GM18502 (cell line): ENCODE data around the gene MYLK.
A peak's percentile ranks its signal among the peaks of the same experiment; 100 is the strongest.
"Not testable (repeated sequence)": the region's sequence is repeated elsewhere in the genome, so short reads cannot be mapped to it uniquely, and the experiment has no call there.

Experiments
- ATAC-seq: cut with Tn5 transposase; IDR thresholded peaks from one replicate; pipeline ENCODE4 v1.9.1; 2021; ENCODE audit warnings: mild to moderate bottlenecking; ENCODE audit not compliant: unreplicated experiment, poor library complexity

Gene MYLK, protein sequence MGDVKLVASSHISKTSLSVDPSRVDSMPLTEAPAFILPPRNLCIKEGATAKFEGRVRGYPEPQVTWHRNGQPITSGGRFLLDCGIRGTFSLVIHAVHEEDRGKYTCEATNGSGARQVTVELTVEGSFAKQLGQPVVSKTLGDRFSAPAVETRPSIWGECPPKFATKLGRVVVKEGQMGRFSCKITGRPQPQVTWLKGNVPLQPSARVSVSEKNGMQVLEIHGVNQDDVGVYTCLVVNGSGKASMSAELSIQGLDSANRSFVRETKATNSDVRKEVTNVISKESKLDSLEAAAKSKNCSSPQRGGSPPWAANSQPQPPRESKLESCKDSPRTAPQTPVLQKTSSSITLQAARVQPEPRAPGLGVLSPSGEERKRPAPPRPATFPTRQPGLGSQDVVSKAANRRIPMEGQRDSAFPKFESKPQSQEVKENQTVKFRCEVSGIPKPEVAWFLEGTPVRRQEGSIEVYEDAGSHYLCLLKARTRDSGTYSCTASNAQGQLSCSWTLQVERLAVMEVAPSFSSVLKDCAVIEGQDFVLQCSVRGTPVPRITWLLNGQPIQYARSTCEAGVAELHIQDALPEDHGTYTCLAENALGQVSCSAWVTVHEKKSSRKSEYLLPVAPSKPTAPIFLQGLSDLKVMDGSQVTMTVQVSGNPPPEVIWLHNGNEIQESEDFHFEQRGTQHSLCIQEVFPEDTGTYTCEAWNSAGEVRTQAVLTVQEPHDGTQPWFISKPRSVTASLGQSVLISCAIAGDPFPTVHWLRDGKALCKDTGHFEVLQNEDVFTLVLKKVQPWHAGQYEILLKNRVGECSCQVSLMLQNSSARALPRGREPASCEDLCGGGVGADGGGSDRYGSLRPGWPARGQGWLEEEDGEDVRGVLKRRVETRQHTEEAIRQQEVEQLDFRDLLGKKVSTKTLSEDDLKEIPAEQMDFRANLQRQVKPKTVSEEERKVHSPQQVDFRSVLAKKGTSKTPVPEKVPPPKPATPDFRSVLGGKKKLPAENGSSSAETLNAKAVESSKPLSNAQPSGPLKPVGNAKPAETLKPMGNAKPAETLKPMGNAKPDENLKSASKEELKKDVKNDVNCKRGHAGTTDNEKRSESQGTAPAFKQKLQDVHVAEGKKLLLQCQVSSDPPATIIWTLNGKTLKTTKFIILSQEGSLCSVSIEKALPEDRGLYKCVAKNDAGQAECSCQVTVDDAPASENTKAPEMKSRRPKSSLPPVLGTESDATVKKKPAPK (N-terminal part only)

DNA sequence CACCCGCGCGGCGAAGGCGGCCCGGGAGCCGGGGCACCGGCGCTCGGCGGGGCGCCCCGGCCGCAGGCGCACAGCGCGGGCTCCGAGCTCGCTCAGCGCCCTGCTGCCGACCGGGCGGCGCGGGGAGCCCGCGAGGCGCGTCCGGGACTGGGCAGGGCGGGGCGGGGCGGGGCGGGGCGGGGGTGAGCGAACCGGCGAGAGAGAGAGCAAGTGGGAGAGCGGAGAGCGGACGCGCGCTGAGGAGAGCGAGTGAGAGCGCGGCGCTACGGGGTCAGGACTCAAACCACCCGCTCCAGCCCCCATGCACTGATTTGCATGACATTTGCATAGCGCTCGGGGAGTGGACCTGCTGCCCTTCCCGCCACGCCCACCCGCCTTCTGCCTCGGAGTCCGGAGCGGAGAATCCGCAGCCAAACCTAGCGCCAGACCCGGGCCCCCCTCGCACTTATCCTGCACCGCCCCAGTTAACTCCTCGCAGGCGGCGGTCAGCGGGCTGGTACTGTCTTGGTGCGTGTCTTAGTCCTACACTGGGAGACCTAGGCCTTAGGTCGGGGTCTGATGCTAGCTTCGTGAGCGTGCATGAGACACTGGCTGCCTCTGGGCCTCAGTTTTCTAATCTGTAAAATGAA lies at the start of gene MYLK:
Gene MYLK, minus strand, starts transcription at position 130 of the 629 bp plus-strand sequence. CDS start 90,491 bp downstream, outside the sequence.
- ATAC-seq = peak; percentile 75

DNA sequence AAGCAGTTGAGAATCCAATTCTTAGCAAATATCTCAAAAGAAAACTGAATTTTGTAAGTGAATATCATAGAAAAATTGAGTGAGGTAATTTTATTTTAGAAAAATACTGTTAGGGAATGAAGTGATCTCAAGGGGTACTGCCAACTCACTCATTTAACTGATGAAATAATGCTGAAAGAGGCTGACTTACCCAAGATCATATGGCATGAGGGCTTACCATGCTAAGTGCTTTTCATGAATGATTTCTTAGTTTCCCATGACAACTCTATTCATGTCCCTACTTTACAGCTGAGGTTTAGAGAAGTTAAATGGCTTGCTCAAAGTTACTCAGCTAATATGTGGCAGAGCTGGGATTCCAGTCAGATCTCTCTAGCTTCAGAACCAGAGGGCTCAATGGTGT lies 46.3 kb upstream of the MYLK start:
- ATAC-seq = no peak

DNA sequence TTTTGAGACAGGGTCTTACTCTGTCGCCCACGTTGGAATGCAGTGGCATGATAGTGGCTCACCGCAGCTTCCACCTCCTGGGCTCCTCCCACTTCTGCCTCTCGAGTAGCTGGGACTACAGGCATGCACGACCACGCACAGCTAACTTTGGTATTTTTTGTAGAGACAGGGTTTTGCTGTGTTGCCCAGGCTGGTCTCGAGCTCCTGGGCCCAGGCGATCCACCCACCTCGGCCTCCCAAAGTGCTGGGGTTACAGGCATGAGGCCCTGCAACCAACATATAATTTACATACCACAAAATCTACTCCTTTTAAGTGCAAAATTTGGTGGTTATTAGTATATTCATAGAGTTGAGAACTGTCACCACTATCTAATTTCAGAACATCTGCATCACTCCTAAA lies 45.2 kb upstream of the MYLK start:
- ATAC-seq = no peak

DNA sequence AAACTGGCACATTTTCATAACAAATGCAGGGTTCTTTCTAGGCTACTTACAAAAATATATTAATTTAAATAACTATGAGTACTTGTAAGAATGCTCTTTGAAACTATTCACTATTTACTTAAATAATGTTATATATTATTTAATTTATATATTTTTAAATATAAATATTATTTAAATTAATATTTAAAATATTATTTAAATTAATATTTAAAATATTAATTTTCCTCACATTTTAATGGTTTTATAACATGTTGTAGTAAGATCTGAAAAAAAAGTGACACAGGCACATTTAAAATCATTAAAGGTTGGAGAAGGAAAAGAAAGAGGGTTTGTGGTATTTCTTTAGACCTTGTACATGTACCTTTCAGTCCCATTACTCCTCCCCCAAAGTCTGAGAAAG lies 42.3 kb upstream of the MYLK start:
- no peak for ATAC-seq

DNA sequence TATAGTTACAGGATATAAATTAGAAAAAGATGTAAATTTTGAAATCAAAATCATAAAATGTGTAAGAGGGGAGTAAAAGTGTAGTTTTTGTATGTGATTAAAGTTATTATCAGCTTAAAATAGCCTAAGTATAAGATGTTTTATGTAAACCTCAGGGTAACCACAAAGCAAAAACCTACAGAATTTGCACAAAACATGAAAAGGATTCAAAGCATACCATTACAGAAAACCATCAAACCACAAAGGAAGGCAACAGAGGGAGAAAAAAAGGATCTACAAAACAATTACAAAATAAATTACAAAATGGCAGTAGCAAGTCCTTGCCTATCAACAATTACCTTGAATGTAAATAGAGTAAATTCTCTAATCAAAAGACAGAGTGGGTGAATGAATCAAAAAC lies 36.7 kb upstream of the MYLK start:
- no peak for ATAC-seq

DNA sequence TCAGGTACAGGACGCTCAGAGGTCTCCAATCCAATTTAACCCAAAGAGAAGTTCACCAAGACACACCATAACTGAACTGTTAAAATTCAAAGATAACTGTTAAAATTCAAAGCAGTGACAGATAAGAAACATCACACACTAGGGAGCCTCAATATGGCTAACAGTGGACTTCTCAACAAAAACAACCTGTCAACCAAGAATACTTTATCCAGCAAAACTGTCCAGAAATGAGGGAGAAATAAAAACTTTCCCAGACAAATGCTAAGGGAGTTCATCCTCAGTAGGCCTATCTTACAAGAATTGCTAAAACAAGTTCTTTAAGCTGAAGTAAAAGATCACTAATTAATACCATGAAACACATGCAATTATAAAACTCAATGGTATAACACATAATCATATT lies 36.3 kb upstream of the MYLK start:
- no peak for ATAC-seq

DNA sequence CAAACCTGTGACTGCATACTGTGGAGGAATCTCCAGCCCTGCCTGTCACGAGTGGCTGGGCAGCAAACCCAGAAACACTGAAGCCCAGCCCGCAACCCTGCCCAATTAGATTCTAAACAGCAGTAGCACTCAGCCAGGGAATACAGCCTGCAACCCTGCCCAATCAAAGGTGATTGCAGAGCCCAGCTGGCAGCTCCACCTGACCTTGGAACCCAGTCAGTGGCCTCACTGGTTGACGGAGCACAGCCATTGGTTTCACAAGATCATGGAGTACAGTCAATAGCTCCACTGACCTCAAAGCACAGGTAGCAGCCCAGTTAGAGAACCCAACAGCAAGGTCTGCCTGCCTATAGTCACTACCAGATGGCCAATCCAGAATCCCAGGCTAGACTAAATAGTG lies 35.2 kb upstream of the MYLK start:
- ATAC-seq = no peak

DNA sequence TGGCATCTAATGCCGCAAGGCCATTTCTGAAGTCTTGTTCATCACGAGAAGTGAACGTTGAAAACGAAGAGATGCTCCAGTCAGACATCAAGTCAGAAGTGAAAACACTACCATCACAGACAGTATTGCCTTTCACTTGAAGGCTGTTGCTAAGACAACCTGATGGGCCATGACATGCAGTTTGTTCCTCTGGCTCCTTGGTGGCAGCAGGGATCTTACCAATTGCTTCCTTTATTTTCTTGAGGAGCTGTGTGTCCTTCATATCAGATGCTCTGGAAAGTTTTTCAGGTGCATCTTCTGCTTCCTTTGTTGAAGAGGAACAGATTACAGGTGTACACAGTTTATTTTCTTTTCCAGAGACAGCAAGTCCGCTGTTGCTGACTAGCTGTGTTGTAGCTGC lies 30.7 kb upstream of the MYLK start:
- ATAC-seq = no peak

DNA sequence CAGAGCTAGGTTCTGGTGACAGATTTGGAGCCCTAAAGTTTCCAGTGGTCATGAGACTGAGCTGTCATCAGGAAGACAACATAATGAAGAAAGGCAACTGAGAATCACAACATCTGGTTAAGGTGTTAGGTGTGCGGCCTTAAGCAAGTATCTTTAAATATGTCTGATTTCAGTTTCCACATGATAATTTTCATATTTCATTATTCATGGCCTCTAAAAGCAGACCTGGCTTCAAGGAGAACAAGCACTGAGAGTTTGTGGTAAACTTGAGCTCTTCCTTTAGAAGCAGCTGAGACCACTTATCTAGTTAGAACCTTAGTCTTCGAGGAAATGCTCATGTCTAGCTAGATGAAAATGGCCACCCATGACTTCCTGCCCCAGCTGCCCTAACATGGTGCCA lies 25.7 kb upstream of the MYLK start:
- no peak for ATAC-seq

DNA sequence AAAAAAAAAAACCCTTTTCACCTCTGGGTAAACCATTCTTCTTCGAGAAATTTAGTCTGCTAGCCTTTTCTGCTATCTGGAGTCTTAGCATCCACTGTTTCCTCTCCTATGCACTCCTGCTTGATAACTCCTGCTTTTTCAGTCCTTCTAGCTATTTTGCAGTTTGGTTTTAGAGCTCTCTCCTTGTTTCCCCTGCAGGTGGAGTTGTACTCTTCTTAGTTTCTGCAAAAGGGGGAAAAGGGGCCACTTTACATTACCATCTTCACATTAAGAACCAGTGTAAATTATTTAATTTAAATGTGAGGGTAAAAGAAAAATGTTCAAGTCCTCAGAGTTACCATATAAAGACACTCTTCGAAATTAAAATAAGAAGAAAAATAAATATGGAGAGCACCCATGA lies 23.6 kb upstream of the MYLK start:
- no peak for ATAC-seq

DNA sequence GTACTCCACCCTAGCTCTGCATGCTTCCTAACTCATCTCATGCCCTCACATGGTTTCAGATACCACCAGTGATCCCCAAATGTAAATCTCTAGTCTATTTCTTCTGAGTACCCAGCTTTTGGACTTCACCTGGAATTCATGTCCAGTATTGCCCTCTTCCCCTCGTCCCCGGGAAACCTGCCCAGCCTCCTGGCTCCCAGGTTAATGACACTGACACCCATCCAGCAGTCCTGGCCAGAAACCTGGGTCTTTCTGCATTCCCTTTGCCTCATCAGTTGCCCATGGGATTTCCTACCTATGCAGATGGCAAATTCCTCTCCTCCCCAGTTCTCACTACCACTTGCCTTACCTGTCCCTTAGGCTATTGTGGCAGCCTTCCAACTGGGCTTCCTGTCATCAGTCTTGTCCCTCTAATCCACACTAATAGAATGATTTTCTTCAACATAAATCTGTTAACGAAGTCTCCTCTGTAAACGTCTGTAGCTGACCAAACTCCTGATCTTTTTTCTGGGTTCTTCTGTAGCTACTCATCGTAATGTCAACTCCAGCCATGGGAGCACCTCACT lies 15.3 kb upstream of the MYLK start:
- ATAC-seq = no peak

DNA sequence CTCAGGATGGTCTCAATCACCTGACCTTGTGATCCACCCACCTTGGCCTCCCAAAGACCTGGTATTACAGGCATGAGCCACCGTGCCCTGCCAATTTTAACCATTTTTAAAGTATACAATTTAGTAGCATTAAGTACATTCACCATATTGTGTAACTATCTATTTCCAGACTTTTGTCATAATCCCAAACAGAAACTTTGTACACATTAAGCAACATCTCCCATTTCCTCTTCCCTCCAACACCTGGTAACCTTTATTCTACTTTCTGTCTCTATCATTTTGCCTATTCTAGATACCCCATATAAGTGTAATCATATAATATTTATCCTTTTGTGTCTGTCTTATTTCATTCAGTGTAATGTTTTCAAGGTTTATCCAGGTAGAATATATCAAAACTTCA lies 8.9 kb upstream of the MYLK start:
- ATAC-seq = no peak

DNA sequence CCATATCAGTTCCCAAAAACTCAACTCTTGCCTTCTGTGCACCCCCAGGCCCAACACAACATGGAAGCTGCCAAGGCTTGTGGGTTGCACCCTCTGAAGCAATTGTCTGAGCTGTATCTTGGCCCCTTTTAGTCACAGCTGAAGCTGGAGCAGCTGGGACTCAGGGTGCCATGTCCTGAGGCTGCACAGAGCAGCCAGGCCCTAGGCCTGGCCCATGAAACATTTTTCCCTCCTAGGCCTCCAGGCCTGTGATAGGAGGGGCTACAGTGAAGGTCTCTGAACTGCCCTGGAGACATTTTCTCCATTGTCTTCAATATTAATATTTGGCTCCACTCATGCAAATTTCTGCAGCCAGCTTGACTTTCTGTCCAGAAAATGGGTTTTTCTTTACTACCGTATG lies 8.1 kb upstream of the MYLK start:
- no peak for ATAC-seq

DNA sequence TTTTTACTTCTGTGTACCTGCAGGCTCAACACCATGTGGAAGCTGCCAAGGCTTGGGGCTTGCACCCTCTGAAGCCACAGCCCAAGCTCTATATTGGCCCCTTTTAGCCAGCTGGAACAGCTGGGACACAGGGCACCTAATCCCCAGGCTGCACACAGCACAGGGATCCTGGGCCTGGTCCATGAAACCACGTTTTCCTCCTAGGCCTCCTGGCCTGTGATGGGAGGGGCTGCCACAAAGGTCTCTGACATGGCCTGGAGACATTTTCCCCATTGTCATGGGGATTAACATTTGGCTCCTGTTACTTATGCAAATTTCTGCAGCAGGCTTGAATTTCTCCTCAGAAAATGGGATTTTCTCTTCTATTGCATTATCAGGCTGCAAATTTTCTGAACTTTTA lies 6.9 kb upstream of the MYLK start:
- ATAC-seq = not testable (repeated sequence)

DNA sequence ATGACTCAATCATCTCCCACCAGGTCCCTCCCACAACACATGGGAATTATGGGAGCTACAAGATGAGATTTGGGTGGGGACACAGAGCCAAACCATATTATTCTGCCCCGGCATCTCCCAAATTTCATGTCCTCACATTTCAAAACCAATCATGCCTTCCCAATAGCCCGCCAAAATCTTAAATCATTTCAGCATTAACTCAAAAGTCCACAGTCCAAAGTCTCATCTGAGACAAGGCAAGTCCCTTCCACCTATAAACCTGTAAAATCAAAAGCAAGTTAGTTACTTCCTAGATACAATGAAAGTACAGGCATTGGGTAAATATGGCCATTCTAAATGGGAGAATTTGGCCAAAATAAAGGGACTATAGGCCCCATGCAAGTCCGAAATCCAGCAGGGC lies 6.0 kb upstream of the MYLK start:
- not testable (repeated sequence) for ATAC-seq

DNA sequence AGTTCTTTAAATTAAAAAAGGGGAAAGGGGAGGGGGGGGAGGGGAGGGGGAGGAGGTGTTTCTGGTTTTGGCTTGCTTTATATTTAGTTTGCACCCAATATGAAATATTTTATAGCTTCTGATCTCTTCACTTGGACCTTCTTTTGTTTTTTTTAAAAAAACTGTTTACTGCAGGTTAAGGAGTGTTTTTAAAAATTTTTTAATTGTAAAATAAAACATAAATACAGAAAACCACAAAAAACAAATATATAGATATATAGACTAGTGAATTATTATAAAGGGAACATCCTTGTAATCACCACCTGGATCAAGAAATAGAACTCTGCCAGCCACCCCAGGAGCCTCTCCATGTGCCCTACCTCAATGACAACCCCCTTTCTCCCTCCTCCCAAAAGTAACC lies 861 bp upstream of the MYLK start:
- ATAC-seq = no peak

DNA sequence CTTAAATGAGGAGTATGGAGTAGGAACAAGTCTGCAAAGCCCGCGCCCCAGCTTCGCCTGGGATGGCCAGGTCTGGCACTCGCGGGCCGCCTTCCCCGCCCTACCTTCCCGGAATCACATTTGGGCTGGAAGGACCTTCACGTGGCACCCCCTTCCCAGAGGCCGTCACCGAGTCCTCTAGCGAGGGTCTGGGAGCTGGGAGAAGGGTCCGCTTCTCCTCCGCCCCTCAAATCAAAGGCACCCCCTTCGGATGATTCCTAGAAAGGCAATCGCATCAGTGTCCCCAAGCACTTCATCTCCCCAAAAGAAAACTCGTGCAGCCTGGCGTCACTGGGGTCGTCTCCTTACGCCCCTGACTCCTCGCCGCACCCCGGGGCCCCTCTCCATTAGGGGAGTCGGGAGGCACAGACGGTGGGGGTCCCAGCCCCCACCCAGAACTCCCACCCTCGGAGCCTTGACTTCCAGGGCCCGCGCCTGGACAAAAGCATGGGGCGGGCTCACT lies 380 bp downstream of the MYLK start:
- peak; percentile 27 for ATAC-seq

DNA sequence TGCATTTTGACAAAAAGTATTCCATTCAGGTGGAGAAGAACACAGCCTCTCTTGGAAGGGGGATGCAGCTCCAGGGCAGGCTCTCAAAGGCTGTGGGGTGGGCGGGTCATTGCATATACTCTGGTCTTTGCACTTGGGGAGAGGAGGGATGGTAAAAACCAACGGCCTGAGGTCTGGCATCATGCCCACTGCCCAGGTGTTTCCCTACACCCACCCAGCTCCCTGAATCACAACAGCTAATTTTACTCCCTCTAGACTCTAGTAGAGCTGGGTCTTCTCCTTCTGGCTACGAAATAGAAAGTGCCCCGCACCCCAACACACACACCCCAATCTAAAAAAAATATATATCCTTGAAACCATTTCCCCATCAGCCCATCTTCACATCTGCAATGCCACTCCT lies 1.0 kb downstream of the MYLK start:
- ATAC-seq = no peak

DNA sequence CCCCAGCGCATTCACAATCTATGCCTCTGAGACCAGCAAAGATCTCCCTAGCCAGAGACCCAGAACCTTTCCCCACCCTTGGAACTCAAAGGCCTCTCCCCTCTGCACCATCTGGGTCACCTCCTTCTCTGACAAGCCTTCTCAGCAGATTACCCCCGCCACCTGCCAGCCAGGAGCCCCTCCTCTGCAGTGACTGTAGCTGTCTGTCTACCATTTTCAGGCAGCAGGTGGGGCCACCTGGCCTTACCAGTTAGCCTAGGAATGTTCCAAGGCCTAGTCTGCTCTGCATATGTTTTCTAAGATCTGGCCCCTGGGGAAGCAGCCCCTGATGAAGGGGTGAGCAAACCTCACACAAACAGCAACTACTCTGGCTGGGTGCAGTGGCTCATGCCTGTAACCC lies 2.4 kb downstream of the MYLK start:
- ATAC-seq = no peak

DNA sequence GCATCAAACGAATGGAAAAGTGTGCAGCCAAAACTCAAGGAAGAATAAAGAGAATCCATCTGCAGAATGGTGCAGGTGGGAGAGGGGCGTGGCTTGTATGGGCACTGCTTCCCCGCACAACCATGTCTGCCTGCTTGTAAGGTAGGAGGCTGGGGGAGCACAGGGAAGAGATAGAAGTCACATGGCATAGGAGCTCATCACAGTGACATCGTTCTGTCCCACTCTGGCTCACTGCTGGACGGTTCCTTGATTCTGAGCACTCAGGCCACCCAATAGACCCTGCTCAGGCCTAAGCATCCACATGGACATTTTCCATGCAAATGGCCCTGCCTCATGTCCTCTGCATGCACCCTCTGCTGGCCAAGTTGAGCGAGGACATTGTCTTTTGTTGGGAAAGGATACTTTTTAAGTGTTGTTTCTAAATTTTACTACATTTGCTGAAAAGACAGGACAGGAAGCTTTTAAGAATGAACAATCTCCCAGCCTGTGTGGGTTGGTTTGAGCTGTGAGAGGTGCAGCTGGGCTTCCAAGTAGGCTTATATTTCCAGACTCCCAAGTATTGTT lies 3.1 kb downstream of the MYLK start:
- no peak for ATAC-seq
